Right atrium auricular region (tissue), 2 donors: Measurements from ENCODE around the gene GPR139. TPM values are rescaled to one million over a fixed set of nuclear protein-coding genes. Genes with fewer than 3 reads are reported as not detected.

Experiments
- DNase-seq: peaks from one replicate; pipeline ENCODE4 v3.0.0-alpha.2; 2019; ENCODE audit warnings: low spot score
- H3K27ac ChIP-seq, 2 donors: fragments of 200-600 bp; sonication (generic); 1 replicate in 1 of 2; 2 replicates in 1 of 2; pipeline ENCODE4 v1.5.1; 2016 to 2019
- H3K27me3 ChIP-seq, 2 donors: fragments of 200-600 bp; sonication (generic); one replicate each; pipeline versions ENCODE4 v1.5.1 to v1.6.0; 2017 to 2019
- H3K36me3 ChIP-seq: fragments of 200-600 bp; sonication (generic); one replicate; pipeline ENCODE4 v1.5.1; 2016
- H3K4me1 ChIP-seq, 2 donors: fragments of 200-600 bp; sonication (generic); one replicate each; pipeline versions ENCODE4 v1.5.1 to v1.6.0; 2017 to 2019
- H3K4me3 ChIP-seq, 2 donors: fragments of 200-600 bp; sonication (generic); 1 replicate in 1 of 2; 2 replicates in 1 of 2; pipeline ENCODE4 v1.5.1; 2017 to 2019; ENCODE audit warnings: mild to moderate bottlenecking in 1 of 2, moderate library complexity in 1 of 2
- H3K9me3 ChIP-seq, 2 donors: fragments of 200-600 bp; sonication (generic); one replicate each; pipeline ENCODE4 v1.5.1; 2019
- CTCF ChIP-seq, 2 donors: fragments of 200-600 bp; sonication (generic); IDR thresholded peaks; one replicate each; pipeline ENCODE4 v1.5.1; 2019; ENCODE audit warnings: antibody characterized with exemption in 2 of 2
- total RNA-seq, 2 donors: library from RNA; depleted of rRNA; stranded (reverse); fragments of >200 nt; gene quantifications; one replicate each; pipeline ENCODE4 v1.1.0, GENCODE V29; 2016

Gene GPR139
- not detected for total RNA-seq

- Histone ChIP-seq H3K9me3 (peaks cover 0 to 3% of the 10 kb centered on the region in 2 donors), H3K4me1 (peaks cover 0 to 10% of the 10 kb centered on the region in 2 donors), H3K4me3 (no peak within 1 kb of the TSS), H3K36me3 (no peaks in the 10 kb centered on the region), H3K27me3 (peaks cover 0 to 7% of the 10 kb centered on the region in 2 donors), H3K27ac (no peak within 1 kb of the TSS)
- no peak for TF ChIP-seq CTCF (IDR thresholded peaks at IDR 0.05)
- no peak for DNase-seq
Observed at GRCh38 chr16:20073203-20074098, at the start of gene GPR139. Gene GPR139, minus strand, starts transcription at chr16:20073890. Its CDS starts 274 bp downstream, at chr16:20073616.

- Histone ChIP-seq H3K27me3 (no peaks in the 10 kb centered on the region), H3K36me3 (no peaks in the 10 kb centered on the region), H3K9me3 (peaks cover 0 to 13% of the 10 kb centered on the region in 2 donors), H3K4me3 (no peak overlapping the region), H3K4me1 (no peaks in the 10 kb centered on the region), H3K27ac (no peak overlapping the region)
- no peak for DNase-seq
- TF ChIP-seq CTCF (IDR thresholded peaks at IDR 0.05) = no peak
Observed at GRCh38 chr16:20122011-20122410, 48.3 kb upstream of the GPR139 start.

- no peak overlapping the region for H3K4me3 ChIP-seq
- TF ChIP-seq CTCF (IDR thresholded peaks at IDR 0.05) = no peak
- no peaks in the 10 kb centered on the region for H3K27me3 ChIP-seq
- no peaks in the 10 kb centered on the region for H3K36me3 ChIP-seq
- no peak overlapping the region for H3K27ac ChIP-seq
- no peak for DNase-seq
- no peaks in the 10 kb centered on the region for H3K4me1 ChIP-seq
- H3K9me3 ChIP-seq = no peaks in the 10 kb centered on the region
Observed at GRCh38 chr16:20114356-20114755, 40.7 kb upstream of the GPR139 start.

GRCh38 chr16:20111143-20111542, 37.5 kb upstream of the GPR139 start:
- Histone ChIP-seq H3K9me3 (no peaks in the 10 kb centered on the region), H3K4me1 (no peaks in the 10 kb centered on the region), H3K4me3 (no peak overlapping the region), H3K27ac (no peak overlapping the region), H3K36me3 (no peaks in the 10 kb centered on the region), H3K27me3 (no peaks in the 10 kb centered on the region)
- no peak for DNase-seq
- no peak for TF ChIP-seq CTCF (IDR thresholded peaks at IDR 0.05)

GRCh38 chr16:20107083-20107482, 33.4 kb upstream of the GPR139 start:
- TF ChIP-seq CTCF (IDR thresholded peaks at IDR 0.05) = no peak

More at GRCh38 chr16:20107083-20107482, 33.4 kb upstream of the GPR139 start:
- H3K27ac ChIP-seq = no peak overlapping the region
- no peaks in the 10 kb centered on the region for H3K36me3 ChIP-seq
- DNase-seq = no peak
- H3K4me1 ChIP-seq = no peaks in the 10 kb centered on the region
- H3K9me3 ChIP-seq = no peaks in the 10 kb centered on the region
- no peak overlapping the region for H3K4me3 ChIP-seq
- H3K27me3 ChIP-seq = no peaks in the 10 kb centered on the region
